ENCODE data around the gene FAM20B.
A peak's percentile ranks its signal among the peaks of the same experiment; 100 is the strongest.

Gene FAM20B

GRCh38 chr1:179002552-179003345 lies 22.9 kb upstream of the FAM20B start:
- DNase-seq (ENCODE audit: low spot score), result peak; percentile 73
- TF ChIP-seq CTCF (IDR thresholded peaks at IDR 0.05; ENCODE audit: poor library complexity, severe bottlenecking), result peak; percentile 95
- no peaks in the 10 kb centered on the region for H3K9me3 ChIP-seq (ENCODE audit: severe bottlenecking)
- no peaks in the 10 kb centered on the region for H3K36me3 ChIP-seq (ENCODE audit: low read depth)
- peak; percentile 78 for ATAC-seq (ENCODE audit: low read depth)
- no peak overlapping the region for H3K4me3 ChIP-seq (ENCODE audit: severe bottlenecking)
- no peaks in the 10 kb centered on the region for H3K4me1 ChIP-seq (ENCODE audit: insufficient read depth, poor library complexity, severe bottlenecking)
- no peaks in the 10 kb centered on the region for H3K27me3 ChIP-seq (ENCODE audit: insufficient read depth, poor library complexity, severe bottlenecking)
- no peak overlapping the region for H3K27ac ChIP-seq (ENCODE audit: poor library complexity, severe bottlenecking)

GRCh38 chr1:179003512-179004066 lies 22.1 kb upstream of the FAM20B start:
- DNase-seq (ENCODE audit: low spot score) (no peak), ATAC-seq (ENCODE audit: low read depth) (no peak)
- Histone ChIP-seq H3K36me3 (ENCODE audit: low read depth) (no peaks in the 10 kb centered on the region), H3K27me3 (ENCODE audit: insufficient read depth, poor library complexity, severe bottlenecking) (no peaks in the 10 kb centered on the region), H3K27ac (ENCODE audit: poor library complexity, severe bottlenecking) (no peak overlapping the region), H3K4me3 (ENCODE audit: severe bottlenecking) (no peak overlapping the region), H3K4me1 (ENCODE audit: insufficient read depth, poor library complexity, severe bottlenecking) (no peaks in the 10 kb centered on the region), H3K9me3 (ENCODE audit: severe bottlenecking) (no peaks in the 10 kb centered on the region)
- TF ChIP-seq CTCF (IDR thresholded peaks at IDR 0.05; ENCODE audit: poor library complexity, severe bottlenecking), result no peak

- no peaks in the 10 kb centered on the region for H3K27me3 ChIP-seq (ENCODE audit: insufficient read depth, poor library complexity, severe bottlenecking)
- no peaks in the 10 kb centered on the region for H3K9me3 ChIP-seq (ENCODE audit: severe bottlenecking)
- H3K27ac ChIP-seq (ENCODE audit: poor library complexity, severe bottlenecking), result no peak overlapping the region
- no peaks in the 10 kb centered on the region for H3K36me3 ChIP-seq (ENCODE audit: low read depth)
- TF ChIP-seq CTCF (IDR thresholded peaks at IDR 0.05; ENCODE audit: poor library complexity, severe bottlenecking), result no peak
- no peak for ATAC-seq (ENCODE audit: low read depth)
- H3K4me1 ChIP-seq (ENCODE audit: insufficient read depth, poor library complexity, severe bottlenecking), result no peaks in the 10 kb centered on the region
- no peak for DNase-seq (ENCODE audit: low spot score)
- H3K4me3 ChIP-seq (ENCODE audit: severe bottlenecking), result no peak overlapping the region
These were observed 18.5 kb upstream of the FAM20B start for GRCh38 chr1:179007233-179007632.

GRCh38 chr1:179010671-179011070 lies 15.0 kb upstream of the FAM20B start:
- no peak for DNase-seq (ENCODE audit: low spot score)
- Histone ChIP-seq H3K27me3 (ENCODE audit: insufficient read depth, poor library complexity, severe bottlenecking) (no peaks in the 10 kb centered on the region), H3K27ac (ENCODE audit: poor library complexity, severe bottlenecking) (no peak overlapping the region), H3K4me3 (ENCODE audit: severe bottlenecking) (no peak overlapping the region), H3K36me3 (ENCODE audit: low read depth) (no peaks in the 10 kb centered on the region), H3K4me1 (ENCODE audit: insufficient read depth, poor library complexity, severe bottlenecking) (no peaks in the 10 kb centered on the region), H3K9me3 (ENCODE audit: severe bottlenecking) (no peaks in the 10 kb centered on the region)
- no peak for ATAC-seq (ENCODE audit: low read depth)
- TF ChIP-seq CTCF (IDR thresholded peaks at IDR 0.05; ENCODE audit: poor library complexity, severe bottlenecking), result no peak

- DNase-seq (ENCODE audit: low spot score) (no peak), ATAC-seq (ENCODE audit: low read depth) (no peak)
- no peak overlapping the region for H3K27ac ChIP-seq (ENCODE audit: poor library complexity, severe bottlenecking)
- no peaks in the 10 kb centered on the region for H3K36me3 ChIP-seq (ENCODE audit: low read depth)
- H3K9me3 ChIP-seq (ENCODE audit: severe bottlenecking), result no peaks in the 10 kb centered on the region
- no peak for TF ChIP-seq CTCF (IDR thresholded peaks at IDR 0.05; ENCODE audit: poor library complexity, severe bottlenecking)
- H3K4me3 ChIP-seq (ENCODE audit: severe bottlenecking), result no peak overlapping the region
- no peaks in the 10 kb centered on the region for H3K27me3 ChIP-seq (ENCODE audit: insufficient read depth, poor library complexity, severe bottlenecking)
- peaks cover 6% of the 10 kb centered on the region for H3K4me1 ChIP-seq (ENCODE audit: insufficient read depth, poor library complexity, severe bottlenecking)
These were observed 13.7 kb upstream of the FAM20B start for GRCh38 chr1:179012038-179012437.
